ENCODE data around the gene ZNF488.
"Not testable (repeated sequence)": the region's sequence is repeated elsewhere in the genome, so short reads cannot be mapped to it uniquely, and the experiment has no call there.

Gene ZNF488

DNA sequence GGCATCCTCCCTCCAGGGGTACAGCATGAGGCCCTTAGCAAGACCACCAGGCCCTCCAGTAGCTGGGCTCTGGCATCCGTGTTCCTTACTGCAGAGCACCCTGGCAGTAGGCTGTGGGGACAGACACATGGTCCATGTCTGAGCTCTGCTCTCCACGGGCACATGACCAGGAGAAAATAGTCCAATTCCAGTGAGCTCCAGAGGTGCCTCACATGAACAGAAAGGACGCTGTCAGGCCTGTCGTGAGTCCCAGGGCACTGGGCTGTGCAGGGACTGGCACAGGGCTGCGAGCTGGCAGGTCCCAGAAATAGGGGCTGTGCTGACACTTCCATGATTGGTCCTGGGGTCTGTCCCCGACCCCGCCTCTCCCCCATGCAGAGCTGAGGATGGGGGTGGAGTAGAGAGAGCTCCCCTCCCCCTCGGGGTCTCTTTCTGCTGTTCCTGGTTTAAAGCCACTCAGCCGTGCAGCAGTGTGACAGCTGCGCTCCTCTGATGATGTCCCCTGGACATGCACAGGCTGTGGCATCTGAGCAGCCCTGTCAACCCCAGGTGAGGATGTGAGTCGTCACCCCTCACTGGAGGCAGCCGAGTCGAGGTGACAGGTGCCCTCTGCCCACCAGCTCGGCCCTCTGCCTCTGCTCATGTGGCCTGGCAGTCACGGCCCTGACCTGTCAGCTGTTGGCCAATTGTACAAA, 25.2 kb upstream of the ZNF488 start:
- DNase-seq = no peak

- no peak for DNase-seq
These were observed 24.5 kb upstream of the ZNF488 start for GRCh38 chr10:47408606-47409005.

DNA sequence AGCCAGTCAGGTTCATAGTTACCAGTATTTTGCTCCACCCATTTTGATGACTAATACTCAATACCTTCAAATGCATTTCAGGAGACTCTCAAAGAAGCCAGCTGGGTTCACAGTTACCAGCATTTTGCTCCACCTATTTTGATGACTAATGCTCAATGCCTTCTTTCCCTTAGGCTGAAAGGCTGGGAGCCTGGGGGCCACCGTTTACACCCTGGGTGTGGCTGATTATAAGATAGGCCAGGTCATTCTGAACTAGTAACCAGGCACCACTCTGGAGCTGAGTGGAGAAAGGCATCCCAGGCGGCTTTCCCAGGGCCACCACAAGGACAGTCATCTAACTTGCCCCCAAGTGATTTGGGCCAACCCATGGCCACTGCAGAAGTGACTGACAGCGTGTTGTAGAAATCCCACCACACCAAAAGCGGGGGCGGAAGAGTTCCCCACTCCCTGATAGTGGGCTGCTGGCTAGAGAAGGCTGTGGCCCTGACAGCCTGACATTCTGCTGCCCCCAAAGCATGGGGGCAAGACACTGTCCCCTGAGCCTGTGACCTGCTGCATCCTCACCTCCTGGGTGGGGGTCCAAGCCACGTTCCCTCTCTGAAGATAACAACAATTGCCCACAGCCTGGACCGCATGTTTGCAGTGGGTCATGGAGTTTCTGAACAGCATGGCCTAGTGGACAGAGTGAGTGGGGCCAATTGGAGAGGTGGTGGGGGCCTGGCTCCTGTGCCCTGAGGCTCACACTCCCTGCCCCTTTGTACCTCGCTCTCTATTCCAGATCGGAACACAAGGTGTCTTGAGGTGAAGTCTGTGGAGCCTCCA, 23.0 kb upstream of the ZNF488 start:
- peak; percentile 78 for DNase-seq

DNA sequence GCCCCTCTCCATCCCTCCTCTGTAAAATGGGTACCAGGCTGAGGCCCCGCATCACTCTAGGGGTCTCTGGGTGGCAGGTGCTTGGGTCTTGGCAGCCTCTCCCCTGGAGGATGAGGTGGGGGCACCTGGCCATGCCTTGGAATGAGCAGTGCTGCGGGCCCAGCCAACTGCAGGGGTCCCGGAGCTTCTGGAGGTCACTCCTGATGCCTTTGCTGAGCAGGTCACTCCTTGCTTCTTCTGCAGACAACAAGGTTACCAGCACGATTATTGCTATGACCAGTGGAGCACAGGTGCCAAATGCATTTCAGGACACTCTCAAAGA, 22.4 kb upstream of the ZNF488 start:
- no peak for DNase-seq

GRCh38 chr10:47405857-47406547, 21.9 kb upstream of the ZNF488 start:
- DNase-seq = no peak

DNA sequence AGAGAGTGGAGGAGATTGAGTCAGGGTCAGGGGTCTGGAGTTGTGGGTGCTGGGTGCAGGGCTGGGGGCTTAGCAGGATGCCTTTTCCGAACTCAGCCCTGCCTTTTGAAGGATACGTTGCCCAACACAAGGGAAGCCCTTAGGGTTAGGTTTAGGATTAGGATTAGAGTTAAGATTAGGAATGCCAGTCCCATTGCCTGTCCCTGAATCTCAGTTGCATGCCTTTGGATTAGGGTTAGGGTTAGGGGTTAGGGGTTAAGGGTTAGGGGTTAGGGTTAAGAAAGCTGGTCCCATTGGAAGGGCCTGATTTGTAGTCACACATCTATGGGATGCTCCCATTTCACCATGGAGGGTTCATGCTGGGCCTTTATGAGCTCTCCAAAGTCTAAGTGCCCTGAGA, 20.8 kb upstream of the ZNF488 start:
- DNase-seq = no peak

GRCh38 chr10:47404446-47404845, 20.4 kb upstream of the ZNF488 start:
- DNase-seq = no peak

DNA sequence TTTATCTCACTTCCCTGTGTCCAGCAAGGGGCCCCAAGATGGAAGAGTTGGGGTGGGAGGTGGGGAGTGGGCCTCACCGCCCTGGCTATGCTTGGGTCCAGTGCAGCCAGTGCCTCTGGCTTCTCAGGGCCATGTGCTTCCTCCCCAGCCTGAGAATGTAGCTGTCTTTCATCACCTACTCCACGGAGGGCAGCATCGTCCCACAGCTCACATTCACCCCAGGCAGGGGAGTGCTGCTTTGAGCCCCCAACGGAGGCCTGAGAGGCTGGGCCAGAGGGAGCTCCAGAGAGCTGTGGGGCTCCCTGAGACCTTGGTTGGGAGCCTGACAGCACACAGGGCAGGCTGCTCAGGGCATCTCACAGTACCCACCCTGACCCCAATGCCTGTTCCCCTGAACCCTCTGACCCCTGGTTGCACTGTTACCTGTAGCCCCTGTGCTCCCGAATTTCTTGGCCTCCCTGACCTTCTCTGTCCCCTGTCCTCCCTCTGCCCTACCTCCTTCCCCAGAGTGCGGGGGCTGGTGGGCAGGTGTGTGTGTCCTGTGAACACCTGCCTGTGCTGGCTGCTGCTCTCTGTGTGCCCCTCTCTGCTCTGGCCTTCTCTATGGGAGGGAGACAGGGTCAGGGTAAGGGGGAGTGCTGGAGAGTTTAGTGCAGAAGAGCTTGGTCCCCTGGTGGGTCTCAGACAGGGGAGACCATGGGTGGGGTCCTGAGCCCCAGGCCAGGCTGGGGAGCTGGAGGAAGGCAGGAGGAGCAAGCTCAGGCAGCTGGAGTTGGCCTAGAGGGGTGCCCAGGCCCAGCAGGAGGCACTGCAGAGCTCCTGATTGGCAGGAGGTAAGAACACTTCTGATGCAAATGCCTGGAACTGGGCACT, 19.6 kb upstream of the ZNF488 start:
- peak; percentile 25 for DNase-seq

DNA sequence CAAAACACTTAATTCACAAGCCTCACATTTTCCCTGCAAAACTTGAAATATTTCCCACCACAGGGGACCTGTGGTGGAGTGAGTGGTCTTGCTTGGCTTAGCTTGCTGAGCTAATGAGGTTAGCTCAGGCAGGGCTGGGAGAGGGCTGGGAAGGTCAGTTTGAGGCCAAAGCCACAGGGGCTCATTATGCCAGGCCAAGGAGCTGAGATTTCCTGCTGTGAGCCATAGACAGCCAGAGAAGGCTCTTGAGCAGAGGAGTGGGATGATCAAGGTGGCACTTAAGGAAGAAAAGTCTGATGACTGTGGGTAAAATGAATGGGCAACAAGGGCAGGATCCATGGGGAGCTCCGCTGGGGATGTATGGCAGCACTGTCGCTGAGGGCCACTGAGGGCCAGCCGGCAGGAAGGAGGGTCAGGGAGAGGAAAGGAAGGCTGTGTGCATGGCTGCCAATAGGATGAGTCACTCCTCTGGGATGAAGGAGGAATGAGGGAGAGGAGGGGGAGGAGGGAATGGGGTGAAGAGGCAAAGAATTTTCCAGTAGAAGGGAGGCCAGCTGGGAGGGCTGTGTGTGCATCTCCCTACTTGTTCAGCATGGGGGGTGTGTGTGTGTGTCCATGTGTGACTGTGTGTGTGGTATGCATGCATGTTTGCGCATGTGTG, 18.7 kb upstream of the ZNF488 start:
- DNase-seq = peak; percentile 96

DNA sequence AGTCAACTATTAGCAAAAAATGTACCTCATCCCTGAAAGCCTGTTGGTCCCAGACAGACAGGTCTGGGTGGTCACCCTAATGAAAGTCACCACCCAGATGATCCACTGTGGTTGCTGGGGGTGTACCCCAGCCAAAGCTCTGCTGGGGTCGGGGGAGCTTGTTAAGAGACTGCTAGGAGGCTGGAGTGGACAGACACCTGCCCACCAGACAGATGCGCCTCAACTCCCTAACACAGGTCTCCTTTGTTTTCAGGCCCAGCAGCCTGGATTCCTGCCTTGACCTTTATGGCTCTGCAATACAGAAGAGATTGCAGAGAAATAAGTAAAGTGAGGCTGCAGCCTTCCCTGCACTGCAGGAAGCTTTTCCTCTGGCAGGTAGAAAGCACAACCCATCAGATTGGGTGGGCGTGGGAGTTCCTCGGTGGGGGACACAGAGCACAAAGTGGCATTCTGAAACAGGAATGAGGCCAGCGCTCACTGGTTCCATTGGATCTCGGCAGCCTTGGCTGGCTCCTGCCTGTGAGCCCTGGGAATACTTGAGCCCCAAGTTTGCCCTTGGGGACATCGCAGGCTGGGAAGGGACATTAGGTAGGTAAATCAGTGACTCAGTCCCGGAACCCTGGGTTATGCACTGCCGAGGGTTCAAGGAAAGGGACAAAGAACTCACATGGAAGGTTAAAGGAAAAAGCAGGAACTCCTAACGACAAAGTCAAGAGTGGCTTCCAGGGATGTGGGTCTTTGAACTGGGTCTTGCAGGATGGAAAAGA, 18.0 kb upstream of the ZNF488 start:
- no peak for DNase-seq

DNA sequence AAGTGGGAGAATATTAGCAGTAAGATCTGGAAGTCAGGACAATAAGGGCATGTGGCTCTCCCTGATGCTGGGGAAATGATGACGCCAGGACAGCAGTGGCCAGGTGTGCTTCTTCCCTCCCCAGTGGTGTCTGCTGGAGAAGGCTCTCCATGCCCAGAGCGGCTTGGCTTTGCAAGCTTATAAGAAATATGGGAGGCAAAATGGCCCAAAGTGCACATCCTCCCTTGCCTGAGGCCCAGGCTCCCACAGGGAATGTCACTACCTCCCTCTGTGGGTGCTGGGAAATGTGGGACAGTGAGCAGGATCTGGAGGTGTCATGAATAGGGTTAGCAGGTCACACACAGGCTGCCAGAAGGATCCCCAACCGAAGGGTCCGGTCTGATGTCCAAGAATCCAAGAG, 17.1 kb upstream of the ZNF488 start:
- no peak for DNase-seq

DNA sequence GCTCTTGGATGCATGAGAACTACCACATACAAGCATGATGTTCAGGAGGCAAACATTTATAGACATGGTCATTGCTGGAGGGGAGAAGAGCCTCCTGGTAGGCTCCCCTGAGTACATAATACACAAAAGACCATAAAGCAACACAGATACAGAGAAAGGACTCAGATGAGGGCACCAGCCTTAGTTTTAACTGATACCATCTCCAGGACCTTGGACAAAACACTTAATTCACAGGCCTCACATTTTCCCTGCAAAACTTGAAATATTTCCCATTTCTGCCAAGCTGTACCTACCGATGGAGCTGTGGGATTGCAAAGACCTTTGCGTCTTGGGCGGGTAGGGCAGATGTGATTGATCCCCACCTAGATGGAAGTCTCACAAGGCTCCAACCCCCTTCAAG, 16.7 kb upstream of the ZNF488 start:
- DNase-seq = no peak

GRCh38 chr10:47400251-47400650, 16.2 kb upstream of the ZNF488 start:
- DNase-seq = no peak

- no peak for DNase-seq
These were observed 13.2 kb upstream of the ZNF488 start for GRCh38 chr10:47397256-47397655.

- no peak for DNase-seq
These were observed 12.2 kb upstream of the ZNF488 start for GRCh38 chr10:47396311-47396717.

DNA sequence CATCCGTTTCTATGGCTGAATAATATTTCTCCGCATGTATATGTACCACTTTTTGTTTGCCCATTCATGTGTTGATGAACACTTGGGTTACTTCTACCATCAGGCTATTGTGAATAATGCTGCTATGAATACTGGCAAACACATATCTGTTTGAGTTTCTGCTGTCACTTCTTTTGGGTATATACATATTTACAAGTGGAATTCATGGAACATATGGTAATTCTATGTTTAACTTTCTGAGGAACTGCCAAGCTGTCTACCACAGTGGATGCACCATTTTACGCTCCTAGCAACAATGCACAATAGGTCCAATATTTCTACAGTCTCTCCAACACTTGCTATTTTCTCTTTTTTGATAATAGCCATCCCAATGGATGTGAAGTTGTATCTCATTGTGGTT, 5.5 kb upstream of the ZNF488 start:
- DNase-seq = no peak

DNA sequence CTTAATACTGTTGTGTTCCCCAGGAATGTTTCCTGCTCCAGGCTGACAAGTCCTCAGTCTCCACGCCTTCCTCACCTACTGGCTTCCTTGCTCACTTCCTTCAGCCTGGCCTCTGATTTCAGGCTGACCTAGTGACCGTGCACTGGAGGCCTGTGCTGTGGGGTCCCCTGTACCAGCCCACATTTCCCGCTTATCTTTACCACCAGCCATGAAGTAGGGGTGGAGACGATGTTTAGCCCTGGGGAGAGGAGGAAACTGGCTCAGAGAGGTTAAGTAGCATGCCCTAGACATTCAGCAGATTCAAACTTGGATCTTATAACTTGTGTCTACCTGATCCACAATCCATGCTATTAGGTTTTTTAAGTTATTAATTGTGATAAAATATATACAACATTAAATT, 4.8 kb upstream of the ZNF488 start:
- no peak for DNase-seq

DNA sequence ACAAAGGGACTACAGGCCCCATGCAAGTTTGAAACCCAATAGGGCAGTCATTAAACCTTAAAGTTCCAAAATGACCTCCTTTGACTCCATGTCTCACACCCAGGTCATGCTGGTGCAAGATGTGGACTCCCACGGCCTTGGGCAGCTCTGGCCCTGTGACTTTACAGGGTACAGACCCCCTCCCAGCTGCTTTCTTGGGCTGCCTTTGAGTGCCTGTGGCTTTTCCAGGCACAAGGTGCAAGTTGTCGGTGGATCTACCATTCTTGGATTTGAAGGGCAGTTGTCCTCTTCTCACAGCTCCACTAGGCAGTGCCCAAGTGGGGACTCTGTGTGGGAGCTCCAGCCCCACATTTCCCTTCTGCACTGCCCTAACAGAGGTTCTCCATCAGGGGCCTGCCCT, 2.0 kb upstream of the ZNF488 start:
- DNase-seq = not testable (repeated sequence)

GRCh38 chr10:47383261-47384147, 589 bp downstream of the ZNF488 start:
- no peak for DNase-seq

Data from fibroblast of skin of right biceps (primary cell).